ENCODE measurements around the gene ARHGAP27. TPM values are rescaled to one million over a fixed set of nuclear protein-coding genes. Genes with fewer than 3 reads are reported as not detected.

ARHGAP27 gene
- total RNA-seq, 1 donor from 2014 or later: 71.0 TPM

- ATAC-seq: no peak
- peaks cover 92% of the 10 kb centered on the region for H3K36me3 ChIP-seq
- intact Hi-C loops (cut with DNase I): no loop called here
Measured at GRCh38 chr17:45397796-45398195, 34.9 kb downstream of the ARHGAP27 start.

DNA sequence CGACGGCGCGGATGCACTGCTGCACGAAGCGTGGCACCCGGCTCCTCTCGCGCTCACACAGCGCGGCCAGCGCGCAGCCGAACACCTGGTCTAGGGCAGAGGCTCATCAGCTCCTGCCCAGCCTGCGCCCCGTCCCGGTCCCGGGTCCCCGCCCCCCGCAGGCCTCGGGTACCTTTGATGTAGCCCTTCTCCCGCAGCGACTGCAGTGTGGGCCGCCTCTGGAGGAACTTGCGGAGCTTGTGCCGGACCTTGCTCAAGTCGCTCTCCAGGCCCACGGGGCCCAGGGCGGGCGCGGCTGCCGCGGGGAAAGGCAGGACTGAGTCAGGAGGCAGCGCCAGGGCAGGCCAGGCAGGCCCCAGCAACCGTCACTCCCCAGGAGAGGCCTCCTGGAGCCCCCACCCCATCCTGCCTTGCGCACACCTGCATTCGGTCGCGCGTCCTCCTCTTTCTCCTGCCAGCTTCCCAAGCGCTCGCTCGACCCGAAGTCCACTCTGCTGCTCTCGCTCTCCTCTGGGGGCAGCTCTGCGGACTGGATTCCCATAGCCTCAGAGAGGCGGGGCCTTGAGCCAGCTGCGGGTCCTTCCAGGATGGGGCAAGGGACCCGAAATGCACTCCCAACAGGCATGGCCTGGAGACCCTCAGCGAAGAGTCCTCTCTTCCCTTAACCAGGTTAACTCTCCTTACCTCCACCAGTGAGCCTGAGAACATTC lies 36.0 kb downstream of the ARHGAP27 start:
- Histone ChIP-seq H3K9me3 (no peaks in the 10 kb centered on the region), H3K27me3 (ENCODE audit: low read depth) (no peaks in the 10 kb centered on the region), H3K4me1 (peaks cover 9% of the 10 kb centered on the region), H3K27ac (no peak overlapping the region), H3K4me3 (no peak overlapping the region), H3K36me3 (peaks cover 81% of the 10 kb centered on the region)
- intact Hi-C loops (cut with DNase I): no loop called here
- ATAC-seq: peak; percentile 4 to 14
- TF ChIP-seq CTCF (IDR thresholded peaks at IDR 0.05): no peak
- DNase-seq: no peak

More at GRCh38 chr17:45397796-45398195, 34.9 kb downstream of the ARHGAP27 start:
- H3K27me3 ChIP-seq (ENCODE audit: low read depth): no peaks in the 10 kb centered on the region
- DNase-seq: no peak
- no peaks in the 10 kb centered on the region for H3K9me3 ChIP-seq
- no peak overlapping the region for H3K27ac ChIP-seq
- TF ChIP-seq CTCF (IDR thresholded peaks at IDR 0.05): no peak
- no peak overlapping the region for H3K4me3 ChIP-seq
- H3K4me1 ChIP-seq: peaks cover 9% of the 10 kb centered on the region

GRCh38 chr17:45395569-45396415 lies 36.9 kb downstream of the ARHGAP27 start:
- Histone ChIP-seq H3K4me1 (peaks cover 9% of the 10 kb centered on the region), H3K27me3 (ENCODE audit: low read depth) (no peaks in the 10 kb centered on the region), H3K4me3 (peak overlapping the region; percentile 20), H3K36me3 (peaks cover 72% of the 10 kb centered on the region), H3K27ac (no peak overlapping the region), H3K9me3 (no peaks in the 10 kb centered on the region)
- intact Hi-C loops (cut with DNase I): no loop called here
- TF ChIP-seq CTCF (IDR thresholded peaks at IDR 0.05): no peak
- peak in 1 of 2 donors; percentile 7 for ATAC-seq
- DNase-seq: no peak

GRCh38 chr17:45394913-45395568 lies 37.6 kb downstream of the ARHGAP27 start:
- no peaks in the 10 kb centered on the region for H3K9me3 ChIP-seq
- H3K4me3 ChIP-seq: peak overlapping the region; percentile 20
- peaks cover 65% of the 10 kb centered on the region for H3K36me3 ChIP-seq
- peaks cover 9% of the 10 kb centered on the region for H3K4me1 ChIP-seq
- DNase-seq: peak; percentile 74
- no peak overlapping the region for H3K27ac ChIP-seq
- peak; percentile 69 to 72 for ATAC-seq
- H3K27me3 ChIP-seq (ENCODE audit: low read depth): no peaks in the 10 kb centered on the region
- intact Hi-C loops (cut with DNase I): no loop called here
- peak; percentile 67 for TF ChIP-seq CTCF (IDR thresholded peaks at IDR 0.05)

GRCh38 chr17:45394564-45394912 lies 38.1 kb downstream of the ARHGAP27 start:
- intact Hi-C loops (cut with DNase I): no loop called here
- peaks cover 60% of the 10 kb centered on the region for H3K36me3 ChIP-seq
- H3K9me3 ChIP-seq: no peaks in the 10 kb centered on the region
- H3K4me3 ChIP-seq: no peak overlapping the region
- no peak overlapping the region for H3K27ac ChIP-seq
- no peaks in the 10 kb centered on the region for H3K27me3 ChIP-seq (ENCODE audit: low read depth)
- H3K4me1 ChIP-seq: peaks cover 9% of the 10 kb centered on the region
- DNase-seq (no peak), ATAC-seq (no peak)
- no peak for TF ChIP-seq CTCF (IDR thresholded peaks at IDR 0.05)

All from lower lobe of right lung (tissue), 2 donors.